Measurements from ENCODE around the gene GDPD3. TPM values are rescaled to one million over a fixed set of nuclear protein-coding genes. Genes with fewer than 3 reads are reported as not detected.

Gene GDPD3
- total and polyA plus RNA-seq, 9 of the 15 experiments (the other 6 are each of a cell fraction or from before 2014, with no cell fraction given), result 0.47 to 3.9 (median 1.1) TPM

DNA sequence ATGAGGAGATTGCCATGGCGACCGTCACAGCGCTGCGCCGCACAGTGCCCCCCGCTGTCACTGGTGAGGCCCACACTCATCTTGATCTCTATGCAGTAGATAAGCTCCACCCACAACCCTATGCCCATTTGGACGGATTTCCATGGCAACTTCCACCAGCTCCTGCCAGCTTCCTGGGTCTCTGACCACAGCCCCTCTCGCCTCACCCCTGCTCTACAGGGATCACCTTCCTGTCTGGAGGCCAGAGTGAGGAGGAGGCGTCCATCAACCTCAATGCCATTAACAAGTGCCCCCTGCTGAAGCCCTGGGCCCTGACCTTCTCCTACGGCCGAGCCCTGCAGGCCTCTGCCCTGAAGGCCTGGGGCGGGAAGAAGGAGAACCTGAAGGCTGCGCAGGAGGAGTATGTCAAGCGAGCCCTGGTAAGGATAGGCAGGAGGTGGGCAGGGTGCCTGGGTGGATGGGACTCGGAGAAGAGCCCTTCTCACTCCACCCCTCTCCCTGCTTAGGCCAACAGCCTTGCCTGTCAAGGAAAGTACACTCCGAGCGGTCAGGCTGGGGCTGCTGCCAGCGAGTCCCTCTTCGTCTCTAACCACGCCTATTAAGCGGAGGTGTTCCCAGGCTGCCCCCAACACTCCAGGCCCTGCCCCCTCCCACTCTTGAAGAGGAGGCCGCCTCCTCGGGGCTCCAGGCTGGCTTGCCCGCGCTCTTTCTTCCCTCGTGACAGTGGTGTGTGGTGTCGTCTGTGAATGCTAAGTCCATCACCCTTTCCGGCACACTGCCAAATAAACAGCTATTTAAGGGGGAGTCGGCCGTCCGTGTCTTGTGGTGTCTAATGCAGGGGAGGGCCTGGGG, 43.5 kb downstream of the GDPD3 start (continued):
- TF ChIP-seq, protein P1, sequence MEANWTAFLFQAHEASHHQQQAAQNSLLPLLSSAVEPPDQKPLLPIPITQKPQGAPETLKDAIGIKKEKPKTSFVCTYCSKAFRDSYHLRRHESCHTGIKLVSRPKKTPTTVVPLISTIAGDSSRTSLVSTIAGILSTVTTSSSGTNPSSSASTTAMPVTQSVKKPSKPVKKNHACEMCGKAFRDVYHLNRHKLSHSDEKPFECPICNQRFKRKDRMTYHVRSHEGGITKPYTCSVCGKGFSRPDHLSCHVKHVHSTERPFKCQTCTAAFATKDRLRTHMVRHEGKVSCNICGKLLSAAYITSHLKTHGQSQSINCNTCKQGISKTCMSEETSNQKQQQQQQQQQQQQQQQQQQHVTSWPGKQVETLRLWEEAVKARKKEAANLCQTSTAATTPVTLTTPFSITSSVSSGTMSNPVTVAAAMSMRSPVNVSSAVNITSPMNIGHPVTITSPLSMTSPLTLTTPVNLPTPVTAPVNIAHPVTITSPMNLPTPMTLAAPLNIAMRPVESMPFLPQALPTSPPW (CRISPR knock-in tag; IDR thresholded peaks at IDR 0.05), result peak; percentile 24; the same call in 1 of the 2 replicates
- TF ChIP-seq RBFOX2 (IDR thresholded peaks at IDR 0.05; ENCODE audit: low read depth, low read length) (peak; percentile 59), ARHGAP35 (IDR thresholded peaks at IDR 0.05; ENCODE audit: partially characterized antibody) (no peak), NFIC (IDR thresholded peaks at IDR 0.05) (peak; percentile 40; the same call in 1 of the 2 replicates), ZBTB17 (CRISPR knock-in tag; IDR thresholded peaks at IDR 0.05) (no peak), GMEB1 (CRISPR knock-in tag; IDR thresholded peaks at IDR 0.05) (no peak), TEAD4 (IDR thresholded peaks at IDR 0.05; ENCODE audit: low read length) (no peak), TEAD4 (CRISPR knock-in tag; IDR thresholded peaks at IDR 0.05; ENCODE audit: borderline replicate concordance) (no peak), ZNF217 (CRISPR knock-in tag; IDR thresholded peaks at IDR 0.05) (no peak), POLR2G (IDR thresholded peaks at IDR 0.05; ENCODE audit: low read depth, low read length) (peak; percentile 56)
- TF ChIP-seq, protein P2, sequence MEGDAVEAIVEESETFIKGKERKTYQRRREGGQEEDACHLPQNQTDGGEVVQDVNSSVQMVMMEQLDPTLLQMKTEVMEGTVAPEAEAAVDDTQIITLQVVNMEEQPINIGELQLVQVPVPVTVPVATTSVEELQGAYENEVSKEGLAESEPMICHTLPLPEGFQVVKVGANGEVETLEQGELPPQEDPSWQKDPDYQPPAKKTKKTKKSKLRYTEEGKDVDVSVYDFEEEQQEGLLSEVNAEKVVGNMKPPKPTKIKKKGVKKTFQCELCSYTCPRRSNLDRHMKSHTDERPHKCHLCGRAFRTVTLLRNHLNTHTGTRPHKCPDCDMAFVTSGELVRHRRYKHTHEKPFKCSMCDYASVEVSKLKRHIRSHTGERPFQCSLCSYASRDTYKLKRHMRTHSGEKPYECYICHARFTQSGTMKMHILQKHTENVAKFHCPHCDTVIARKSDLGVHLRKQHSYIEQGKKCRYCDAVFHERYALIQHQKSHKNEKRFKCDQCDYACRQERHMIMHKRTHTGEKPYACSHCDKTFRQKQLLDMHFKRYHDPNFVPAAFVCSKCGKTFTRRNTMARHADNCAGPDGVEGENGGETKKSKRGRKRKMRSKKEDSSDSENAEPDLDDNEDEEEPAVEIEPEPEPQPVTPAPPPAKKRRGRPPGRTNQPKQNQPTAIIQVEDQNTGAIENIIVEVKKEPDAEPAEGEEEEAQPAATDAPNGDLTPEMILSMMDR (IDR thresholded peaks at IDR 0.05 in 2 of 3, conservative IDR thresholded peaks at IDR 0.05 in 1 of 3; ENCODE audit: insufficient read depth in 2 of 3, low read depth in 1 of 3, low read length in 3 of 3), result peak in 1 of 3 experiments; percentile 13; a peak in 1 of 6 replicates
- TF ChIP-seq, protein P3, sequence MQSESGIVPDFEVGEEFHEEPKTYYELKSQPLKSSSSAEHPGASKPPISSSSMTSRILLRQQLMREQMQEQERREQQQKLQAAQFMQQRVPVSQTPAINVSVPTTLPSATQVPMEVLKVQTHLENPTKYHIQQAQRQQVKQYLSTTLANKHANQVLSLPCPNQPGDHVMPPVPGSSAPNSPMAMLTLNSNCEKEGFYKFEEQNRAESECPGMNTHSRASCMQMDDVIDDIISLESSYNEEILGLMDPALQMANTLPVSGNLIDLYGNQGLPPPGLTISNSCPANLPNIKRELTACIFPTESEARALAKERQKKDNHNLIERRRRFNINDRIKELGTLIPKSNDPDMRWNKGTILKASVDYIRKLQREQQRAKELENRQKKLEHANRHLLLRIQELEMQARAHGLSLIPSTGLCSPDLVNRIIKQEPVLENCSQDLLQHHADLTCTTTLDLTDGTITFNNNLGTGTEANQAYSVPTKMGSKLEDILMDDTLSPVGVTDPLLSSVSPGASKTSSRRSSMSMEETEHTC (IDR thresholded peaks at IDR 0.05), result no peak
- TF ChIP-seq, protein P4, sequence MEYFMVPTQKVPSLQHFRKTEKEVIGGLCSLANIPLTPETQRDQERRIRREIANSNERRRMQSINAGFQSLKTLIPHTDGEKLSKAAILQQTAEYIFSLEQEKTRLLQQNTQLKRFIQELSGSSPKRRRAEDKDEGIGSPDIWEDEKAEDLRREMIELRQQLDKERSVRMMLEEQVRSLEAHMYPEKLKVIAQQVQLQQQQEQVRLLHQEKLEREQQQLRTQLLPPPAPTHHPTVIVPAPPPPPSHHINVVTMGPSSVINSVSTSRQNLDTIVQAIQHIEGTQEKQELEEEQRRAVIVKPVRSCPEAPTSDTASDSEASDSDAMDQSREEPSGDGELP (CRISPR knock-in tag; IDR thresholded peaks at IDR 0.05; ENCODE audit: borderline replicate concordance), result 0 out of 2 replicates have a peak, but pooled peaks have one; percentile 23

Measured in K562 (cell line).